ENCODE data around the gene SOCS1.
"Not testable (repeated sequence)": the region's sequence is repeated elsewhere in the genome, so short reads cannot be mapped to it uniquely, and the experiment has no call there.

The SOCS1 gene, protein sequence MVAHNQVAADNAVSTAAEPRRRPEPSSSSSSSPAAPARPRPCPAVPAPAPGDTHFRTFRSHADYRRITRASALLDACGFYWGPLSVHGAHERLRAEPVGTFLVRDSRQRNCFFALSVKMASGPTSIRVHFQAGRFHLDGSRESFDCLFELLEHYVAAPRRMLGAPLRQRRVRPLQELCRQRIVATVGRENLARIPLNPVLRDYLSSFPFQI

DNA sequence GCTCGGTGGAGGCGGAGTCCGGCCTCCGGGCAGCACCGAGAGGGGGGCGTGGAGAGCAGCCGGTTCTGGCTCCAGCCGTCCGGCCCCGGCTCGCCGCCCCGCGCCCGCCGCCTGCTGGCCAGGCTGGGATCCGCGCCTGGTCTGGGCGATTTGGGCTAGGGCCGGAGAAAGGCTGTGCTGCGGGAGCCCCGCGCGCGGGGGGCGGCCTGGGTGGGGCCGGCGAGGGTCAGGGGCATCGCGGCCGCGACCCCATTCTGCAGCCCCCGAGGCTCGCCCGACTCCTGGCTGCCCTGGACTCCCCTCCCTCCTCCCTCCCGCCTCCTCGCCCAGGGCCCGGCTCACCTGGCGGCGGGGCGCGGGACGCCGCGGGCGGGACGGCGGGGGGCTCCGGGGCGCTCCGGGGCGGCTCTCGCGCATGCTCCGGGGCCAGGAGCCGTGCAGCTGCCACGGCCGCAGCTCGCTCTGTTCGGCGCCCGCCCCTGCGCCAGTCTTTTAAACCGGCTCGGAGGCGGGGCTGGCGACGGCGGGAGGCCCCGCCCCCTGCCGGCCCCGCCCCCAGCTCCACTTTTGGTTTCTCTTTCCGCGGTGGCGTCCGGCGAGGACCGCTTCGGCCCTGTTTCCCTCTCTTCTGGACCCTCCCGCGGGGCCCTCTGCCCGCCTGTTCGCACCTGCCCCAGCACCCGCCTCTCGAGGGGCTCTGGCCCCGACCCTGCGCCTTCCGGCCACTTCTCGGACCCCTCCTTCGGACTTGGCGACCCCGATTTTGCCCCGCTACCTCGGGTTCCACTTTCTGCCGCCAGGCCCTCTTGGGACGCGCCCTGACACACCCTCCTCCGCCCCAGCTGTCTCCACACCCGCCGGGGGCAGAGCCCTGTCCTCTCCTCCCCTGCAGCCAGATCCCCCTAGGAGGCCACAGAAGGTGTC is at the start of gene SOCS1:
SOCS1 (minus strand) TSS at position 468 of the 924 bp plus-strand sequence. CDS start 726 bp downstream, outside the sequence.
- peak; percentile 72 to 78 for DNase-seq

DNA sequence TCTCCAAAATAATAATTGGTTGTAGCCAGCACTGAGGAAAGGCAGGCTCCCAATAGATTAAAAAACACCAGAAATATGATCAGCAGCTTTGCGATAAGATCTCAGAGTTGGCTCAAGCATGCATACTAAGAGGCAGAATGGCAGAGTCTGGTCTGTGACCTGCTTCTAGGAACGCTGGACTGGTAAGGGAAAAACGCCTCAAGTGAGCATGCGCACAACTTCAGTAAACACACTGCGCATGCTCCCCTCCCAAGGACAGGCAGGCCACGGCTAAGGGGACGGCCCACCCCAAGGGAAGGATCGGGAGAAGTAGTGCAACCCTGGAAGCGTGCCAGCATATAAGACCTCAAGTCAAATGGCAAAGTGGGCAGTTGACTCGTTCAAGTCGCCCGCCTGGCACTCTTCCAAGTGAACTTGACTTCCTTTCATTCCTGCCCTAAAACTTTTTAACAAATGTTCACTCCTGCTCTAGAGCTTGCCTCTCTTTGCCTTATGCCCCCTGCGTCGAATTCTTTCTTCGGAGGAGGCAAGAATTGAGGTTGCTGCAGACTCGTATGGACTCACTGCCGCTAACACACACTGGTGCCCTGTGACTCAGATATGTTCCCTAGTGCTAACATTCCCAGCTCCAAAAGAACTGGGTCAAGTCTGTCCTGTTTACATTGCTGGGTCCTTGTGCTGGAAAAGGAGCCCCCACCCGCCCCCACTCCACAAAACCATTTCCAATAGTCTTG is 47.6 kb upstream of the SOCS1 start:
- no peak for DNase-seq

DNA sequence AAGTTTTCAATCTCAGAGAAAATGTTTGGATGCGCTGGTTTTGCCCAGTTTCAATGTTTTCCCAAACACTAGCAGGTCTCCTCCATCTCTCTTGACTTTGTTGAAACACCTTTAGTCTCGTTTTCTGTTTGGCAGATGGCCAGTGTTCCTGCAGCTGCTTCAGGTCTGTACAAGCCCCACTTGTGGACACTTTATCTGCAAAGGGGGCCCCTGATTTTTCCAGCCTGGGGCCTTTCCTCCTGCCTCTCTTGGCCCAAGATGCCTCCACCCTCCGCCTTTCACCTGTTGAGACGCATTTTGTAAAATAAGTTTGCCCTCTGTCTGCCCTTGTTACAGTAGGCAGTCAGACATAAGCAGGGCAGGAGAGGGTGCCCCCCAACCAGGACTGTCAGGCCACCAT is 47.0 kb upstream of the SOCS1 start:
- no peak for DNase-seq

DNA sequence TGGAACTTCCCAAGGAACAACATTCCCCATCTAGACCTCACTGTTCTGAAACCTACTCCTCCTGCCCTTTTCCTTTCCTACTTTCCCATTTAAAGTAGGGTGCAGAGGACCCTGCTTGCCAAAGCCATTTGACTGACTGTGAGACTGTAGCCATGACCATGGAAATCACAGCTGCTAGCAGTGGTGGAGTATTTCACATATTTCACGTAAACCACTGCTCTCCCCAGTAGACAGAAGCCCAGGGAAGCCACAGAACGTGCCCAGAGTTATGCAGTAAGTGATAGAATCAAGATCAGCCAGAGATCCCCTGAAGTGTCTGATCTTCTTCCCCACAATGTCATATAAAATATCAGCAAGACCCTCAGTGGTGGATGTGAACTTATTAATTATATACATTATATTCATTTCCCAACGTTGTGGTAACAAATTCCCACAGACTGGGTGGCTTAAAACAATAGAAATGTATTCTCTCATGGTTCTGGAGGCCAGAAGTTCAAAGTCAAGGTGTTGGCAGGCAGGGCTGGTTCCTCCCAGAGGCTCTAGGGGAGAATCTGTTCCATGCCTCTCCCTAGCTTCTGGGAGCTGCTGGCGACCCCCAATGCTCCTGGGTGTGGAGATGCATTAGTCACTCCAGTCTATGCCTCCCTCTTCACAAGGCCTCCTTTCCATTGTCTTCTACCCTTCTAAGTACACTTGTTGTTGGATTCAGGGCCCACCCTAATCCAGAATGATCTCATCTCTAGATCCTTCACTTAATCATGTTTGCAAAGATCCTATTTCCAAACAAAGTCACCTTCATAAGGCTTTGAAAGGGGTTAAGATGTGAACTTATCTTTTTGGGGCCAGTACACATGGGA is 45.9 kb upstream of the SOCS1 start:
- DNase-seq, result no peak

DNA sequence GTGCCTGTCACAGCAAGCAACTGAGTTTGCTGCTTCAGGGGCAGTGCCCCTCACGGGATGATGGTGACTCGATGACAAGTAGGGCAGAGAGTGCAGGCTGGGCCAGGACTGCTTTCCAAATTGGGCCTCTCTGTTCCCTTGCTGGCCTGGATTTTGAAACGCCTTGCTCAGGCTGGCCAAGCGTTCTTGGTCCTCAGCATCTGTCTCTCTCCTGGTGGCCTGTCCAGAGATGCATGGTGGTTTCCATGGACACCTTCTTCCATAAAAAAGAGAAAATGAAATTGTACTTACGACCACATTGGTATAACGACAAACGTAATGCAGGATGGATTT is 44.5 kb upstream of the SOCS1 start:
- no peak for DNase-seq

DNA sequence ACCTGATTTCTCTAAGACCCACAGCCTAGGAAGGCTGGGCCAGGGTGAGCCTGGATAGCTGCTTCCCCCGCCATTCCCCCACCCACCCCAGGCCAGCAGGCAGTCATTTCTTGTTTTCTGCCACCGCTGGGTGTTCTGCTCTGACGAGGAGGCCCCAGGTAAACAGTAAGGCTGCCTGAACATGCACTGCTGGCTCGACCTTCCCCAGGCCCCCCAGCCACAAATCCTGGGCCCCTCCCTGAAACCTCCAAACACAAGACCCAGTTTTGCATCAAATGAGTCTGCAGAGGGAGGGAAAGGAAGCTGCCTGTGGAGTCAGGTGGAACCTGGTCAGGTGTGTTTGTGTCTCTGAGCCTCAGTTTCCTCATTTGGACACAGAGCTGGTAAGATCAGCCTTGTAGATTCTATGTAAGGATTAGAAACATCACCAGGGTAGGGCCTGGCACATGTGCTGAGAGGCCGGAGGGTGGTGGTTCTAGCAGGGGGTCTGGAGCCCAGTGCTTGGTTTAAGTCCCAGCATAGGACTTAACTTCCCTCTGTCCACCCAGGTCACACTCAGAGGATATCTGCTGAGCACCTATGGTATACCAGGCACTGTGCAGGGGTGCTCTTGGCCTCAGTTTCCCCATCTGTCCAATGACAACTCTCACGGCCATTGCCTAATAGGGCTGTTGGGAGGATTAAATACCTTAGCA is 44.0 kb upstream of the SOCS1 start:
- no peak for DNase-seq

DNA sequence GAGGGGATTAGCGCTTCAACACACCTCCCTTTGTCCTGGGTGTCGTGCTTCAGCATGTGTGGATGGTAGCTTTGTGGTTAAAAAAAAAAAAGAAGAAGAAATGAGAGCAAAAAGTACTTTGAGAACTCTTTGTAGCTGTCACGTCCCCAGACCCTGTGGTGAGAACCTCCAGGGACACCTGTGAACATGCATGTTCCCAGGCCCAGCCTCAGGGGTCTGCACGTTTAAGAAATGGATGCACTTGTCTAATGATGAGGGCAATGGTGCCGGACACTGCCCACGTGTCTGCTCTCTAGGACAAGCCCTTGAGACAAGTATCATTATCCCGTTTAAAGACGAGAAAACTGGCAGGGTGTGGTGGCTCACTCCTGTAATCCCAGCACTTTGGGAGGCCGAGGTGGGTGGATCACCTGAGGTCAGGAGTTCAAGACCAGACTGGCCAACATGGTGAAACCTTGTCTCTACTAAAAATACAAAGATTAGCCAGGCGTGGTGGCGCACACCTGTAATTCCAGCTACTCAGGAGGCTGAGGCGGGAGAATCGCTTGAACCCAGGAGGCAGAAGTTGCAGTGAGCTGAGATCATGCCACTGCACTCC is 43.0 kb upstream of the SOCS1 start:
- DNase-seq, result not testable (repeated sequence)

DNA sequence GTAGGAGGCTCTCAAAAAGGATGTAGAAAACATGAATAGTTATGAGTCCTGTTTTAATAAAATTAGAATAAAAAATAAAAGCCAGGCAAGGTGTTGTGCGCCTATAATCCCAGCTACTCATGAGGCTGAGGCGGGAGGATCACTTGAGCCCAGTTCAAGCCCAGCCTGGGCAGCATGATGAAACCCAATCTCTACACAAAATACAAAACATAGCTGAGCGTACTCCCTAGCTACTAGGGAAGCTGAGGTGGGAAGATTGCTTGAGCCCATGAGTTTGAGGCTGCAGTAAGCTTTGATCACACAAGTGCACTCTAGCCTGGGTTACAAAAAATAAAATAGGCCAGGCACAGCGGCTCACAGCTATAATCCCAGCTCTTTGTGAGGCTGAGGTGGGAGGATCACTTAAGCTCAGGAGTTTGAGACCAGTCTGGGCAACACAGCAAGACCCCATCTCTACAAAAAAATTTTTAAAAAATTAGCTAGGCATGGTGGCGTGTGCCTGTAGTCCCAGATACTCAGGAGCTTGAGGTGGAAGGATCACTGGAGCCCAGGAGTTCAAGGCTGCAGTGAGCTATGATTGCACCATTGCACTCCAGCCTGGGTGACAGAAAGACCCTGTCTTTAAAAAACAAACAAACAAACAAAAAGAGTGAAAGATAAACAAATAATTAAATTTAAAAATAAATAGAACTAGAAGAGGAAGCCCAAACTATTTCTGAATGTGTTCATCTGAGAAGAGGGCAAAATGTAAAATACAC is 42.3 kb upstream of the SOCS1 start:
- DNase-seq, result no peak

DNA sequence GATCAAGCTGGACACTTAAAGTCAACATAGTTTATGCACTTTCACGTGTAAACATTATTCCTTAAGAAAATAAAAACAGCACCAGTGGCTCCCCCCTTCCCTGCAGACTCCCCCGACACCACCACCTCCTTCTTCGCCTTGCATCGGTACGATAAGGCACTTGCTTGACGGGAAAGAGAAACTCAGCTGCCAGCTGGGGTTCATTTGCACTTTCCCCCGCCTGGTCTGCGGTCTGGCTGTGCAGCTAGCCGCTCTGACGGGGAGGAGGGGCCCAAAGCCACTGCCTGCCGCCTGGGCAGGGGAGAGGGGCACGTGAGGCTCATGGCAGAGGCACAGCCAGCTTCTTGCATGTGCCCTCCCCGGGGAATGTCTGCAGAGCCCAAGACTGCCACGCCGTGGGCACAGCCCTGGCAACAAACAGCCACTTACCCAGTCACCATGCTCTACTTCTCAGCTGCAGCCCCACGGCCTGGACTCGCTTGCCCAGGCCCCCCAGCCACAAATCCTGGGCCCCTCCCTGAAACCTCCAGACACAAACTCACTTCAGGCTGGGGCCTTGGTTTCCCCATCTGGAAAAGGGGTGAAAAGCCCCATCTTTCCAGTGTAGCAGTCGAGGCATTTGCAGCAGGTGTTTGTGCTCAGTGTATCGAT is 41.6 kb upstream of the SOCS1 start:
- peak; percentile 48 to 64 for DNase-seq

DNA sequence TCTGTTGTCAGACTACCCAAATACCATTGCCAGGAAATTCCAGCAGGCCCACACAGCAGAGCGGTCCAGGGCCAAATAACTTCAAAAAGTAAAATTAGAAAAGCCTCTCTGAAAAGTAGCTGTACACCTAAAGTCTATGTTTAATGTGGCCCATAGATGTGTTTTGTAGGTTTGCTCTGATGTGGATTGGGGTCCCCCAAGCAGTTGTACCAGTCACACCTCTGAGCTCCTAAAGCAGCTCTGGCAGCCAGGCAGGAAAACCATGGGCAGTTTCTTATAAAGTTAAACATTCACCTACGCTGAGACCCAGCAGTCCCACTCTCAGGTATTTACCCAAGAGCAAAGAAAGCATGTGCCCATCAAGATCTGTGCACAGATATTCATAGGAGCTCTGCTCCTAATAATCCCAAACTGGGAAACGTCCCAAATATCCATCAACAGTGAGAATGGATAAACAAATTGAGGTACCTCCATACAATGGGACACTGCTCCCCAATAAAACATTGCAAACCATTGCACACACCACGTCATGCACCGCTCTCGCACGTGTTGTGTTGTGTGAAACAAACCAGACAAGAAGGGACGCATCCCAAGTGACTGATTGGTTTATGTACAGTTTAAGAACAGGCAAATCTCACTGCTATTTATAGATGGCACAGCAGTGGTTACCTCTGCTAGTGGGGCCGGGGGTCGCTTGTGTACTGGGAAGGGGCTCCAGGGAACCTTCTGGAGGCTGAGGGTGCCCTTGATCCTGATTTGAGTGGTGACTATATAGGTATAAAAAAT is 40.9 kb upstream of the SOCS1 start:
- no peak for DNase-seq

DNA sequence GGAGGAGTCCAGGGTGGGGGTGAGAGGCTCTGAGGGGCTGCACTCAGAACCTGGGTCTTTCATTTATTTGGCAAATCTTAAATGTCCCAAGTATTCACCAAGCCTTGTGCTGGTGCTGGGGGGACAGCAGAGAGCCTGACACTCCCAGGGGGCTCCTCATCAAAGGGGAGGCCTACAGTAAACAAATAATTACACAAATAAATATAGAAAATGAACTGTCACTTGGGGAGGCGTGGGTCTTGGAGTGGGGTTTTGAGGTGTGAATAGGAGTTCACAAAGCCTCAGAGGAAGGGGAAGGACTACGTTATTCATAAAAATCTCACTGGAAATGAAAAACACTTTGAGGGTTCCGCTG is 40.3 kb upstream of the SOCS1 start:
- no peak for DNase-seq

DNA sequence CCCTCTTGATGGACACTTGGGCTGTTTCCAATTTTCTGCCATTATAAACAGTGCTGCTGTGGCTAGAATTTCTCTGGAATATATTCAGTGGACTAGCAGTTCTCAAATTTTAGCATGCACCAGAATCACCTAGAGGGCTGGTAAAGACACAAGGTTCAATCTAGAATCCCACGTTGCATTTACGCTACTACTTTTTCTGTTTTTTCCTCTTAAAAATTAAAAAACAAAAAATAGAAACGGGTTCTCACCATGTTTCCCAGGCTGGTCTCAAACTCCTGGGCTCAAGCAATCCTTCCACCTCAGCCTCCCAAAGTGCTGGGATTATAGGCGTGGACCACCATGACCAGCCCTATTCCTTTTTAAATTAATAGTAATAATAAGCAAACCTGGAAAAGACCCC is 39.7 kb upstream of the SOCS1 start:
- no peak for DNase-seq

DNA sequence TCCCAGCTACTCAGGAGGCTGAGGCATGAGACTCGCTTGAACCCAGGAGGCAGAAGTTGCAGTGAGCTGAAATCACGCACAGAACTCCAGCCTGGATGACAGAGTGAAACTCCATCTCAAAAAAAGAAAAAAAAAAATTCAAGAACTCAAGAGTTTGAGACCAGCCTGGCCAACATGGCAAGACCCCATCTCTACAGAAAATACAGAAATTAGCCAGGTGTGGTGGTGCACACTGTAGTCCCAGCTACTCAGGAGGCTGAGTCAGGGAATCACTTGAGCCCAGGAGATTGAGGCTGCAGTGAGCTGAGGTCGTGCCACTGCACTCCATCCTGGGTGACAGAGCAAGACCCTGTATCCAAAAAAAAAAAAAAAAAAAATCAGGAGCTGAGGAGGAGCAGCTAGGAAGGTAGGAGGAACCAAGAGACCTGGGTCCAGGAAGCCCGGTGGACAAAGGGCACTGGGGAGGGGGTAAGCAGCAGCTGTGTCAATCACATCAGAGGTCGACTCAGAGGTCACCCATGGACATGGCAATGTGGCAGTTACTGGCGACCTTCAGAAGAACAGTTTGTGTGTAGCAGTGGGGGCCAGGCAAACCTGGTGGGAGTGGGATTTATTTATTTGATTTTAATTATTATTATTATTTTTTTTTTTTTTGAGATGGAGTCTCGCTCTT is 36.2 kb upstream of the SOCS1 start:
- no peak for DNase-seq

DNA sequence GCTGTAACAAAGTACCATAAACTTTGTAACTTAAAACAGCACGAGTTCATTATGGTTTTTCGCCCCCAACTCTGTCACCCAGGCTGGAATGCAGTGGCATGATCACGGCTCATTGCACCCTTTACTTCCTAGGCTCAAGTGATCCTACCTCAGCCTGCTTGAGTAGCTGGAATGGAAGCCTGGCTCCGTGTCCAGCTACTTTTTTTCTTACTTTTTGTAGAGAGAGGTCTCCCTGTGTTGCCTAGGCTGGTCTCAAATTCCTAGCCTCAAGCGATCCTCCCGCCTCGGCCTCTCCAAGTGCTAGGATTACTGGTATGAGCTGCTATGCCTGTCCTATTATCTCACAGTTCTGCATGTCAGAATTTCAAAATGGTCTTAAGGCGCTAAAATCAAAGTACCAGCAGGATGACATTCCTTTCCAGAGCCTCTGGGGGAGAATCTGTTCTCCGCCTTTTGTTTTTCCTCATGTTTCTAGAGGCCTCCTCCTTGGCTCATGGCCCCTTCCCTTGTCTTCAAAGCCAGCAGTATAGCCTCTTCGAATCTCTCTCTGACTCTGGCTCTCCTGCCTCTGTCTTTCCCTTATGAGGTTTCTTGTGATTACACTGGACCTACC is 35.2 kb upstream of the SOCS1 start:
- DNase-seq, result no peak

DNA sequence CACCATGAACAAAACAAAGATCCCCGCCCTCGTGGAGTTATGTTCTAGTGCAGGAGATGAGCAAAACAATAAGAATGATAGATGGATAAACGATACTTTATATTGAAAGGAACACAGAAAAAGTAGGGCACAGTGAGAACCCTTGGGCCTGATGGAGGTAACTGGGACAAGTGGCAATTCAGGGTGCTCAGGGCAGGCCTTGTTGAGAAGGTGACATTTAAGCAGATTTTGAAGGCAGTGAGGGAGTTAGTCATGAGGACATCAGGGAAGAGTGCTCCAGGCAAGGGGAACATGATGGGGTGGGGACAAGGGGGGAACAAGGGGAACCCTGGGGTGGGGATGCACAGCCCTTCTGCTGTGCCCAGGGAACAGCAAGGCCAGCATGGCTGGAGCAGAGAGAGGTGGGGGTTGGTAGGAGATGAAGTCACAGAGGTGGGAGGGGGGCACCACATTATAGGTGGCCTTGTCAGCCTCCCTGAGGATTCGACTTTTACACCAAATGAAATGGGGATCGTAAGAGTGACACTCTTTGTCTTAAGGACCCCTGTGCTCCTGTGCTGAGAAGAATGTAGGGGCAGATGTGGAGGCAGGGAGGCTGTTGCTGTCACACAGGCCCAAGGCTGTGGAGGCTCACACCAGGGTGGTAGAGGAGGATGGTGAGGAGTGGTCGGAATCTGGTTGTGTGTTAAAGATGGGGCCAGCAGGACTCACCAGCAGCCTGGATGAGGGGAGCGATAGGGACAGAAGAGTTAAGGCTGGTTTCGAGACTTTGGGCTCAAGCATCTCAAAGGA is 34.3 kb upstream of the SOCS1 start:
- no peak for DNase-seq

DNA sequence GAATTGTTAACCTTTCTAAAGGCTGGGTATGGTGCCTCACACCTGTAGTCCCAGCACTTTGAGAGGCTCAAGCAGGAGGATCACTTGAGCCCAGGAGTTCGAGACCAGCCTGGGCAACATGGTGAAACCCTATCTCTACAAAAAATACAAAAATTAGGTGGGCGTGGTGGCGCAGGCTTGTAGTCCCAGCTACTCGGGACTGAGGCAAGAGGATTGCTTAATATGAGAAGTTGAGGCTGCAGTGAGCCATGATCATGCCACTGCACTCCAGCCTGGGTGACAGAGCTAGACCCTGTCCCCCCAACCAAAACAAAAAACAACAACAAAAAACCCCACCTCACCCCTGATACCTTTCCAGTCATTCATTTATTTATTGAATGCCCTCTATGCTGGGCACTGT is 33.7 kb upstream of the SOCS1 start:
- not testable (repeated sequence) for DNase-seq

DNA sequence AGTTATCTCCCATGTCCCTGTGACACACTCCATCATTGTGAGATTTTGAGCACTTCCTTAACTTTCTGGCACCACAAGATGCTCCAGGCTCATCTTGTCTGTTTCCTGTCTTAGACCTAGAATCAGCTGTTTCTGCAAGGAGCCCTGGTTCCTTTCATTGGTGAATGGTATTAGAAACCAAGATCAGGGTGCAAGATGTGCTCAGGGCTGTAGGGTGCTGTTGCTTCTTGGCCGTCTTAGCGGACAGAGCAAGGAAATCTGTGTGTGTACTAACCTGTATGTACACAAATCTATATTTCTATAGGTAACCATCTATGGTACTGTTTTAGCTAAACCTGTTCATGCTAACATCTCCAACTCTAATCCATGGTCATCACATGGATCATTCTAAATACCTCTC is 33.2 kb upstream of the SOCS1 start:
- no peak for DNase-seq

DNA sequence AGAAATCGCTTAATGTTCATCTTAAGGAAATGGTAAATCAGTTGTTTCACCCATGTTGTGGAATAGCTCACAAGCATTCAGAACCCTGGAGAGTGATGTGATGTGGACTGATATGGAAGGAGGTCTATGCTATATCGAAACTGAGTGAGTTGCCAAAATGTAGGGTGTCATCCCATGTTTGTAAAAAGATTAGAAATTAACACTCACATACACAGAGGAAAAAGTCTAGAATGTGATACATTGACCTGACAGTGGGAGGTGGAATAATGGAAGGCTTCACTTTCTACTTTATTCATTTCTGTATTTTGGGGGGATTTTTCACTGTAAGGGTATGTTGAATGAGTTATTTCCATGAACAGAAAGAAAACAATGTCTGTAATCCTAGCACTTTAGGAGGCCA is 29.8 kb upstream of the SOCS1 start:
- DNase-seq, result no peak
